ENCODE data around the gene PTDSS2.

Gene PTDSS2

GRCh38 chr11:447923-448731 lies 2.0 kb upstream of the PTDSS2 start:
- peak; percentile 95 for DNase-seq (ENCODE audit: low read depth, low spot score)

GRCh38 chr11:450809-451451 lies 851 bp downstream of the PTDSS2 start:
- DNase-seq (ENCODE audit: low read depth, low spot score), result peak; percentile 81

GRCh38 chr11:451738-452137 lies 1.7 kb downstream of the PTDSS2 start:
- no peak for DNase-seq (ENCODE audit: low read depth, low spot score)

- no peak for DNase-seq (ENCODE audit: low read depth, low spot score)
These were observed 2.2 kb downstream of the PTDSS2 start for GRCh38 chr11:452203-452744.

- DNase-seq (ENCODE audit: low read depth, low spot score), result no peak
These were observed 2.9 kb downstream of the PTDSS2 start for GRCh38 chr11:452916-453527.

GRCh38 chr11:453564-453963 lies 3.5 kb downstream of the PTDSS2 start:
- DNase-seq (ENCODE audit: low read depth, low spot score), result no peak

GRCh38 chr11:454043-454442 lies 4.0 kb downstream of the PTDSS2 start:
- no peak for DNase-seq (ENCODE audit: low read depth, low spot score)

- DNase-seq (ENCODE audit: low read depth, low spot score), result no peak
These were observed 4.9 kb downstream of the PTDSS2 start for GRCh38 chr11:454801-455565.

- DNase-seq (ENCODE audit: low read depth, low spot score), result no peak
These were observed 5.6 kb downstream of the PTDSS2 start for GRCh38 chr11:455566-456147.

- no peak for DNase-seq (ENCODE audit: low read depth, low spot score)
These were observed 6.5 kb downstream of the PTDSS2 start for GRCh38 chr11:456533-456932.

- no peak for DNase-seq (ENCODE audit: low read depth, low spot score)
These were observed 7.2 kb downstream of the PTDSS2 start for GRCh38 chr11:457111-457760.

GRCh38 chr11:459511-460220 lies 9.6 kb downstream of the PTDSS2 start:
- no peak for DNase-seq (ENCODE audit: low read depth, low spot score)

GRCh38 chr11:460331-461199 lies 10.5 kb downstream of the PTDSS2 start:
- no peak for DNase-seq (ENCODE audit: low read depth, low spot score)

GRCh38 chr11:461626-462025 lies 11.5 kb downstream of the PTDSS2 start:
- DNase-seq (ENCODE audit: low read depth, low spot score), result no peak

- no peak for DNase-seq (ENCODE audit: low read depth, low spot score)
These were observed 12.2 kb downstream of the PTDSS2 start for GRCh38 chr11:462107-462890.

- no peak for DNase-seq (ENCODE audit: low read depth, low spot score)
These were observed 14.2 kb downstream of the PTDSS2 start for GRCh38 chr11:464316-464715.

GRCh38 chr11:465896-466530 lies 15.9 kb downstream of the PTDSS2 start:
- DNase-seq (ENCODE audit: low read depth, low spot score), result no peak

- DNase-seq (ENCODE audit: low read depth, low spot score), result no peak
These were observed 18.0 kb downstream of the PTDSS2 start for GRCh38 chr11:468036-468435.
